Endodermal cell (in vitro differentiated cells): ENCODE results near the gene FLRT2. TPM values are rescaled to one million over a fixed set of nuclear protein-coding genes. Genes with fewer than 3 reads are reported as not detected.

Source experiments
- DNase-seq: peaks from one replicate; pipeline ENCODE4 v3.0.0-alpha.2; 2017
- H3K27ac ChIP-seq: 2 replicates; pipeline ENCODE4 v1.5.1; 2013; ENCODE audit warnings: mild to moderate bottlenecking, low read depth, low read length, moderate library complexity
- H3K27me3 ChIP-seq: 2 replicates; pipeline ENCODE4 v1.6.1; 2013; ENCODE audit warnings: mild to moderate bottlenecking, low read length, moderate library complexity; ENCODE audit not compliant: insufficient read depth, control insufficient read depth, poor library complexity, severe bottlenecking
- H3K36me3 ChIP-seq: 2 replicates; pipeline ENCODE4 v1.7.0; 2013; ENCODE audit warnings: mild to moderate bottlenecking, low read length, moderate library complexity; ENCODE audit not compliant: control insufficient read depth, insufficient read depth
- H3K4me1 ChIP-seq: one replicate; pipeline ENCODE4 v1.7.0; 2013; ENCODE audit warnings: low read length; ENCODE audit not compliant: control insufficient read depth, insufficient read depth
- H3K4me3 ChIP-seq: 2 replicates; pipeline ENCODE4 v1.5.1; 2013; ENCODE audit warnings: mild to moderate bottlenecking, low read length, moderate library complexity
- H3K9ac ChIP-seq: 2 replicates; pipeline ENCODE4 v1.6.1; 2013; ENCODE audit warnings: mild to moderate bottlenecking, low read length, moderate library complexity; ENCODE audit not compliant: poor library complexity, severe bottlenecking; ENCODE audit errors: extremely low read depth
- H3K9me3 ChIP-seq: 2 replicates; pipeline ENCODE4 v1.6.1; 2013; ENCODE audit warnings: mild to moderate bottlenecking, low read length, moderate library complexity; ENCODE audit not compliant: control insufficient read depth
- H3K27ac Mint-ChIP-seq: 2 replicates; pipeline ENCODE4 v1.8.0; 2020; ENCODE audit warnings: mixed read lengths
- H3K27me3 Mint-ChIP-seq: 2 replicates; pipeline ENCODE4 v1.8.0; 2021; ENCODE audit warnings: mild to moderate bottlenecking, mixed read lengths; ENCODE audit not compliant: insufficient read depth
- H3K36me3 Mint-ChIP-seq: 2 replicates; pipeline ENCODE4 v1.8.0; 2020; ENCODE audit warnings: low read depth, mixed read lengths
- H3K4me1 Mint-ChIP-seq: 2 replicates; pipeline ENCODE4 v1.8.0; 2020; ENCODE audit warnings: mixed read lengths
- H3K4me3 Mint-ChIP-seq: 2 replicates; pipeline ENCODE4 v1.8.0; 2020; ENCODE audit warnings: mild to moderate bottlenecking, moderate library complexity, mixed read lengths
- H3K9me3 Mint-ChIP-seq: 2 replicates; pipeline ENCODE4 v1.8.0; 2020; ENCODE audit warnings: mild to moderate bottlenecking, mixed read lengths
- WGBS, 2 experiments: methylation state at CpG; one replicate each; pipeline versions ENCODE4 v1.1.5 to v1.1.7; 2013; ENCODE audit warnings: missing lambda C conversion rate in 2 of 2, mixed read lengths in 1 of 2; ENCODE audit not compliant: insufficient coverage in 1 of 2, insufficient read length in 1 of 2; 5-methylcytosine and 5-hydroxymethylcytosine counted together
- total RNA-seq, 2 donors: library from RNA; stranded (reverse); fragmentation: NEBNext Ultra II Directional in 1 of 2; extraction: Animal tissue kit (Norgen Biotek cat#: 25700) in 1 of 2; gene quantifications; 2 replicates in 1 of 2; 3 replicates in 1 of 2; pipeline ENCODE4 v1.2.1, GENCODE V29; 2021
- TF ChIP-seq, protein P1 (sequence below): fragments of 200-600 bp; sonication (generic); conservative IDR thresholded peaks from 2 replicates; pipeline ENCODE4 v1.5.0; 2021; ENCODE audit warnings: antibody characterized with exemption, mild to moderate bottlenecking

FLRT2 gene
- total RNA-seq, 2 donors from 2014 or later = 26.8 to 36.4 TPM

DNA sequence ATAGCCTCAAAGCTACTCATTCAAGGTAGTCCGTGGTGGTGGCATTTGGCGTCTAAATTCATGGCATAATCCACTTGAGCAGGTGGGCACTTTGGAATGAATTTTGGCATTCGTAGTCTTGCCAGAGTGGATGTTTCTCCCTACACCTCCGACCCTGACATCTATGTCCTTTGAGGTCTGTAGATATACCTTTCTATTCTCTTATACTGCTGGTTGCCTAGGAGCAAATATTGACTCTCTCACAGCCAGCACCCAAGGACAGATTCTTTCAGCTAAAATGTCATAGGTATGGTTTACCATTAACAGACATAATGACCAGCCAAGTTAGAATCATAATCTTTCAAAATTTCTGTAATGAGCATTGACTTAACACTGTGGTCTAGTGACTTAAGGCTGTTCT lies 47.4 kb upstream of the FLRT2 start:
- Histone ChIP-seq H3K9ac (no peak overlapping the region), H3K27me3 (no peaks in the 10 kb centered on the region), H3K4me3 (no peak overlapping the region), H3K36me3 (no peaks in the 10 kb centered on the region), H3K4me1 (peaks cover 16% of the 10 kb centered on the region), H3K27ac (no peak overlapping the region), H3K9me3 (no peaks in the 10 kb centered on the region)
- DNase-seq = no peak
- WGBS, 2 experiments = 73 to 88% methylated on average over 3 to 4 of the region's 4 CpGs
- Mint-ChIP-seq H3K9me3 (no peaks in the 10 kb centered on the region), H3K4me3 (no peak overlapping the region), H3K36me3 (no peaks in the 10 kb centered on the region), H3K4me1 (peaks cover 19% of the 10 kb centered on the region), H3K27ac (no peak overlapping the region), H3K27me3 (no peaks in the 10 kb centered on the region)
- TF ChIP-seq, protein P1, sequence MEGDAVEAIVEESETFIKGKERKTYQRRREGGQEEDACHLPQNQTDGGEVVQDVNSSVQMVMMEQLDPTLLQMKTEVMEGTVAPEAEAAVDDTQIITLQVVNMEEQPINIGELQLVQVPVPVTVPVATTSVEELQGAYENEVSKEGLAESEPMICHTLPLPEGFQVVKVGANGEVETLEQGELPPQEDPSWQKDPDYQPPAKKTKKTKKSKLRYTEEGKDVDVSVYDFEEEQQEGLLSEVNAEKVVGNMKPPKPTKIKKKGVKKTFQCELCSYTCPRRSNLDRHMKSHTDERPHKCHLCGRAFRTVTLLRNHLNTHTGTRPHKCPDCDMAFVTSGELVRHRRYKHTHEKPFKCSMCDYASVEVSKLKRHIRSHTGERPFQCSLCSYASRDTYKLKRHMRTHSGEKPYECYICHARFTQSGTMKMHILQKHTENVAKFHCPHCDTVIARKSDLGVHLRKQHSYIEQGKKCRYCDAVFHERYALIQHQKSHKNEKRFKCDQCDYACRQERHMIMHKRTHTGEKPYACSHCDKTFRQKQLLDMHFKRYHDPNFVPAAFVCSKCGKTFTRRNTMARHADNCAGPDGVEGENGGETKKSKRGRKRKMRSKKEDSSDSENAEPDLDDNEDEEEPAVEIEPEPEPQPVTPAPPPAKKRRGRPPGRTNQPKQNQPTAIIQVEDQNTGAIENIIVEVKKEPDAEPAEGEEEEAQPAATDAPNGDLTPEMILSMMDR = no peak

DNA sequence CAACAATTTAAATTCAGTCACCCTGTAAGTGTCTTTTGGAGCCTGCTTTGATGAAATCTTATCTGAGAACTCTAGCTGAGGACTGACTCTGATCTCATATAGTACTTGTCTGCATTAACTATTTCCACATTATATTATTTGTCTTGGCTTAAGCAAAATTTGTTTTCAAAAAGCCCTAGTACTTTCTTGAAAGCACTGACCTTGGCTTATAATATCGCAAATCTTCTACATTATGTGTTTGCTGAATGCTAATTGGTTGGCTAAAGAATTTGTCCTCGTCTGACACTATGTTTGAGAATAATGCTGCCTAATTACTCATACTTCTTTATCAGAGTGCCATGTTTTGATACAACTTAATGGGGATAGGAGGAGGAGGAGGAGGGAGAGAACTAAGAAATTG lies 46.9 kb upstream of the FLRT2 start:
- no peaks in the 10 kb centered on the region for H3K36me3 ChIP-seq
- peaks cover 19% of the 10 kb centered on the region for H3K4me1 Mint-ChIP-seq
- H3K9me3 Mint-ChIP-seq = no peaks in the 10 kb centered on the region
- H3K27me3 ChIP-seq = no peaks in the 10 kb centered on the region
- H3K4me1 ChIP-seq = peaks cover 16% of the 10 kb centered on the region
- TF ChIP-seq, protein P1 = no peak
- 89 to 100% methylated on average over 1 to 2 of the region's 2 CpGs for WGBS, 2 experiments
- no peak overlapping the region for H3K27ac ChIP-seq
- H3K4me3 ChIP-seq = no peak overlapping the region
- H3K9me3 ChIP-seq = no peaks in the 10 kb centered on the region
- H3K9ac ChIP-seq = no peak overlapping the region
- H3K27ac Mint-ChIP-seq = no peak overlapping the region
- H3K4me3 Mint-ChIP-seq = no peak overlapping the region
- DNase-seq = no peak
- H3K27me3 Mint-ChIP-seq = no peaks in the 10 kb centered on the region
- no peaks in the 10 kb centered on the region for H3K36me3 Mint-ChIP-seq

DNA sequence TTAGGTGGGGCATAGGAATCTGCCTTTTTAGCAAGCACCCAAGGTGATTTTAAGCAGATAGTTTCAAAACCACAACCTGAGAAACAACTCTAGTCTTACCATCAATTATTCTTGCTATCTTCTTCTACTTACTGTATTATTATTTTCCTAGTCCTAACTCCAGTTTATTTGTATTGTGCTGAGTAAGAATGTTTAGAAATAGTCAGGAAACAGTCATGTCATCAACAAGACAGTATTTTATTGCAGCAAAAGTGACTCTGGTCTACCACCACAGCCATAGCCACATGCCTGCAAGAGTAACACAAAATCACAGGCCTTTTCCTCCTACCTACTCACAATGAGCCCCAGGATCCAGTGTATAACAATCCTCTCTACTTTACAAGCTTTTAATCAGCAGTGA lies 46.3 kb upstream of the FLRT2 start:
- H3K4me1 ChIP-seq = peaks cover 16% of the 10 kb centered on the region
- no peaks in the 10 kb centered on the region for H3K27me3 ChIP-seq
- no peak overlapping the region for H3K9ac ChIP-seq
- TF ChIP-seq, protein P1 = no peak
- H3K27ac Mint-ChIP-seq = no peak overlapping the region
- no peak overlapping the region for H3K27ac ChIP-seq
- no peaks in the 10 kb centered on the region for H3K9me3 ChIP-seq
- H3K9me3 Mint-ChIP-seq = no peaks in the 10 kb centered on the region
- H3K36me3 Mint-ChIP-seq = no peaks in the 10 kb centered on the region
- no peaks in the 10 kb centered on the region for H3K36me3 ChIP-seq
- no peak for DNase-seq
- H3K27me3 Mint-ChIP-seq = no peaks in the 10 kb centered on the region
- H3K4me1 Mint-ChIP-seq = peaks cover 19% of the 10 kb centered on the region
- H3K4me3 ChIP-seq = no peak overlapping the region
- H3K4me3 Mint-ChIP-seq = no peak overlapping the region
